HG02759 (cell line): ENCODE measurements around the gene MAP4K5.
"Not testable (repeated sequence)": the region's sequence is repeated elsewhere in the genome, so short reads cannot be mapped to it uniquely, and the experiment has no call there.

Experiments
- ATAC-seq: cut with Tn5 transposase; IDR thresholded peaks from one replicate; pipeline ENCODE4 v1.9.1; 2021; ENCODE audit warnings: mild to moderate bottlenecking, moderate library complexity; ENCODE audit not compliant: unreplicated experiment

MAP4K5 gene

GRCh38 chr14:50532502-50533240 lies at the start of gene MAP4K5:
Gene MAP4K5, minus strand, starts transcription at chr14:50532569. Its CDS starts 520 bp downstream, at chr14:50532049.
- ATAC-seq, result peak; percentile 96

- no peak for ATAC-seq
Observed at GRCh38 chr14:50578433-50578832, 46.1 kb upstream of the MAP4K5 start.

- ATAC-seq, result no peak
Observed at GRCh38 chr14:50577982-50578381, 45.6 kb upstream of the MAP4K5 start.

GRCh38 chr14:50575769-50576168 lies 43.4 kb upstream of the MAP4K5 start:
- ATAC-seq, result no peak

GRCh38 chr14:50573862-50574261 lies 41.5 kb upstream of the MAP4K5 start:
- no peak for ATAC-seq

GRCh38 chr14:50569714-50570274 lies 37.4 kb upstream of the MAP4K5 start:
- ATAC-seq, result no peak

- ATAC-seq, result no peak
Observed at GRCh38 chr14:50562841-50563240, 30.5 kb upstream of the MAP4K5 start.

- peak; percentile 15 for ATAC-seq
Observed at GRCh38 chr14:50560931-50561285, 28.5 kb upstream of the MAP4K5 start.

- peak; percentile 54 for ATAC-seq
Observed at GRCh38 chr14:50559990-50560930, 27.9 kb upstream of the MAP4K5 start, which contains the start of gene ATL1. Gene ATL1, plus strand, starts transcription at chr14:50560145. Its CDS starts 121 bp downstream, at chr14:50560266.

GRCh38 chr14:50552796-50553195 lies 20.4 kb upstream of the MAP4K5 start:
- ATAC-seq, result not testable (repeated sequence)

GRCh38 chr14:50551877-50552276 lies 19.5 kb upstream of the MAP4K5 start:
- no peak for ATAC-seq

- ATAC-seq, result no peak
Observed at GRCh38 chr14:50550294-50550693, 17.9 kb upstream of the MAP4K5 start.

- no peak for ATAC-seq
Observed at GRCh38 chr14:50545618-50546017, 13.2 kb upstream of the MAP4K5 start.

GRCh38 chr14:50544911-50545310 lies 12.5 kb upstream of the MAP4K5 start:
- ATAC-seq, result no peak

- peak; percentile 66 for ATAC-seq
Observed at GRCh38 chr14:50542941-50543418, 10.6 kb upstream of the MAP4K5 start.

GRCh38 chr14:50541159-50541567 lies 8.8 kb upstream of the MAP4K5 start:
- ATAC-seq, result no peak

- no peak for ATAC-seq
Observed at GRCh38 chr14:50539051-50539450, 6.7 kb upstream of the MAP4K5 start.

GRCh38 chr14:50538034-50538433 lies 5.7 kb upstream of the MAP4K5 start:
- not testable (repeated sequence) for ATAC-seq

GRCh38 chr14:50534997-50535396 lies 2.6 kb upstream of the MAP4K5 start:
- no peak for ATAC-seq

- ATAC-seq, result no peak
Observed at GRCh38 chr14:50534416-50534815, 2.0 kb upstream of the MAP4K5 start.

GRCh38 chr14:50533806-50534205 lies 1.4 kb upstream of the MAP4K5 start:
- no peak for ATAC-seq
